Measurements from ENCODE around the gene HDLBP.
"Not testable (repeated sequence)": the region's sequence is repeated elsewhere in the genome, so short reads cannot be mapped to it uniquely, and the experiment has no call there.

The HDLBP gene

DNA sequence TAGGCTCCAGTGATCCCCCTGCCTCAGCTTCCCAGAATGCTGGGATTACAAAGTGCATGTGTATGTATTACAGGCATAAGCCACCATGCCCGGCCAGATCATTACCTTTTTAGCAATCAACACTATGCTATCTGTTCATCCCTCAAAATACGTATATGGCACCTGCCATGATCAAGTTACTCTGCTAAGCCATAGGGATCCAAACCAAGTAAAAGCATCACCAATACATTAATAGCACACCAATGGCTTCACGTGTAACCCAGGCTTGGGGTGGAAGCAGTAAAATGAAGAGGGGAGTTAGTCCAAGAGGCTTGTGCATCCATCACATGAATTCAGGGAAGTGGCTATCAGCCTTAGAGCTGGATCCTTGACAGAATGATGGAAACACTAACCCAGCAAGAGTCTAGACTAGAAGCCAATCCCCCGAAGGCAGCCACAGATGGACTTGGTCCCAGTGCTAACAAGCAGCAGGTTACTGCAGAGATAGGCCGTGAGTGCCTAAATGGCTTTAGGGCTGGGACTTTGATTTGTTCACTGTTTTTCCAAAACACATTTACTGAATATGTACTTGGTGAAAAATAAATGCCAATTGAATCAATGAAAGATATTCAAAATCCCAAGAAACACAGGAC lies 11.3 kb downstream of the HDLBP start:
- DNase-seq, result no peak

DNA sequence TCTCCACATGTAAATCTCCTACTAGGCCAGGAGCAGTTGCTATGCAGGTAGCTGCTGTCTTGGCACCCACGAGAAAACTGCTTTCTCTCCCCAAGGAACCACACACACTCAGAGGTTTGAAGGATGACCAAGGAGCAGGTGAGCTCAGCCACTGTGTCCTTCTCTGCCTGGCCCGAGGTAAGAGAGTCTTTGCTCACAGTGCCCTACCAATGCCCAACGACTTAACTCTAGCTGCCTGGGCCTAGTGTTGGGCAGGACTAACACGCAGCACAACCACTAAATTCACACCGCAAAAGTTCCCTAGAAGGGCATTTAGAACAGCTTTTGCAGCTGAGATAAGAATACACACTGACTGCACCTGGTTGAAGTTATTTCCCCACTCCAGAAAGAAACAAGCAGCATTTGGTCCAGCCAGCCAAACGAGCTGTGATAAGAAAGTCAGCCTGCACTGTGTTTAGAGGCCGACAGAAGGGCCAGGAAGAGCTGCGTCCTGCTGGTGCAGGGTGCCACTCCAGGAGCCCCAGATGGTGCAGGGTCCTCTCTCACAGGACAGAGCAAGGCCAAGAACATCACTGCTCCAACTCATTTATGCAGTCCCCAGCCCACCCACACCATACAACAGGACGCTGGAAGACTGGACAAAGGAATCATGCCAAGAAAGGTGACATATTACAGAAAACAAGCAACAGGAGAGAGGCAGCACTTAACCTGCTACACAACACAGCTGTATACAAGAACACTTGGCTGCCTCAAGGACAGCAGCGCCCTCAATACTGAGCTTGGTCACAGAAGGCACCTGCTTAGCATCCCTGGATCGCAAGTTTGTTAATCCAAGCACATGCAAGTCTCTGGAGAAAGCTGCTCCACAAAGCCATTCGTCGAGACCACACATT lies 12.5 kb downstream of the HDLBP start:
- DNase-seq, result no peak

DNA sequence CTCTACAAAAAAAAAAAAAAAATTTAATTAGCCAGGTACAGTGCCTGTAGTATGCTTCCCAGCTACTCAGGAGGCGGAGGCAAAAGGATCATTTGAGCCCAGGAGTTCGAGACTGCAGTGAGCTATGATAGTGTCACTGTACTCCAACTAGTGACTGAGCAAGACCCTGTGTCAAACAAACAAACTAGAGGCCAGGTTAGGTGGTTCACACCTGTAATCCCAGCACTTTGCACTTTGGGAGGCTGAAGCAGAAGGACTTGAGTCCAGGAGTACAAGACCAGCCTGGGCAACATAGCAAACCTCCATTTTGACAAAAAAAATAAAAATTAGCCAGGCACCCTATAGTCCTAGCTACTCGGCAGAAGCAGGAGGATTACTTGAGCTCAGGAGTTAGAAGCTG lies 13.4 kb downstream of the HDLBP start:
- no peak for DNase-seq

DNA sequence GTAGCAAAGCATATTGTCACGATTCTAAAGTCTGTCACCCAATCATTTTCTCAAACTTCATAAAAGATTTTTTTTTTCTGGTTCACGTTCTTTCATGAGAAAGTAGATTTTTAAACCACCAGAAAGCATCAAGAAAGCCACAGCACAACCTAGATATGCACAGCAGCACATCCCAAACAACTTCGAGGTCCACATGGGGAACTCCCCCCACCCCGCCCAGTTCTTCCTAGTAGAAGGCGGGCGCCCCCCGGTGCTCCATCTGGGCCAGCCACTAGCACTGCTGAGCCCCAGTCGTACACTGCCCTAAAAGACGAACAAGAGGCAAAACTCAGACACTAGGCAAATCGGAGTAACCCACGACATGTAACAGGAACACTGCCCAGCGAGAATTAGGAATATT lies 15.5 kb downstream of the HDLBP start:
- no peak for DNase-seq

DNA sequence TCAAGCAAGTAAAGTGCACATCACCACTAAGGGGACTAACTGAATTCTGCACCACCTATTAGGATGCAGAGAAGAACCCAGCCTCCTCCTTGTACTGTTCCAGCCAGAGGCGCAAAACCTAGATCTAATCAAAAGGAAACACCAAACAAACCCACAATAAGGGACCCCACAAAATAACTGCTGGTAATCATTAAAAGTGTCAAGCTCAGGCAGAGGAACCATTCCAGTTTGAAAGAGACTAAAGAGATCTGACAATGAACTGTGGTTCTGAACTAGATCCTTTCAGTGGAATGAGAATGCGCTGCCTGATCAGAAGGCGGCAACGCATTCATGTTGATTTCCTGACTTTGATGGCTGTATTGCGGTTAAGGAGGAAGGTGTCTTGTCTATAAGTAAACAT lies 16.8 kb downstream of the HDLBP start:
- no peak for DNase-seq

DNA sequence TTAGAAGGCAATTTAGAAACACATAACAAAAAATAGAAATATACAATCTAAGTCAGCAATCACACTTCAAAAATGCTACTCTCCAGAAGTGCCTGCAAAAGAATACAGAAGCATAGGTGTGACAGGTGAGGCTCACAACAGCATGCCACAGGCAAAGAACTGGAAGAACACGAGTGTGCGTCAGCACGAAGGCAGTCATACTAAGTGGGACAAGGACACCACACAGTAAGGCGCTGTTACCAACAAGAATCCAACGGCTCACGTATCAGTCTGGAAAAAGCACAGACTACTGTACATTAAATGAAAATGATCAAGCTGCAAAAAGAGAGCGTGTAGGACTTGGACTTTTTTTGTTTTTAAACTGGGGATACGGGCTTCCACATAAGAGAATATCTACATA lies 18.7 kb downstream of the HDLBP start:
- no peak for DNase-seq

DNA sequence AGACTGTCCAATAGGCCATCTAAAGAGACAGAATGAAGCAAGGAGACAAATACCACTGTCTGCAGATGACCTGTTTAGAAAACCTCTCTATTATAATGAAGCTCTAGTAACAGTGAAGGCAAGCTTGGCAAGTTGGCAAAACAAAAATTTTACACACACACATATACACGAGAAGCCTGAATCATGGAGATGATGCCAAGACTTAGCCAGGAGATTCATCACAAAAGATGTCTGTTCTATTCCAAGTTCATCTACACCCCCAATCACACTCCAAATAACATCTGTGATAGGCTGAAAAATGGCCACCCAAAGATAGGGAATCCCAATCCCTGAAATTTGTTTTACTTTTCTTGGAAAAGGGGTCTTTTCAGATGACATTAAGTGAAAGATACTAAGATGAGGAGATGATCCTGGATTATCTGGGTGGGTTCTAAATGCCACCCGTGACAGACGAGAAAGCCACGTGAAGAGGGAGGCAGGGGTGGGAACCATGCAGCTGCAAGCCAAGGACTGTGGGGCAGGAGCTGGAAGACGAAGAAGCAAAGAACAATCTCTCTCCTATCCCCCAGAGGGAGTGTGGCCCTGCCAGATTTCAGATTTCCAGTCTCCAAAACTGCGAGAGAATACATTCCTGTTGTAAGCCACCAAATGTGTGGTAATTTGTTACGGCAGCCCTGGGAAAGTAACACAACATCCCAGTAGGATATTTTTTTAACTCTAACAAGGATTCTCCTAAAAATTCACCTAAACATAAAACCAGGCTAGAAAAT lies 20.0 kb downstream of the HDLBP start:
- DNase-seq, result no peak

DNA sequence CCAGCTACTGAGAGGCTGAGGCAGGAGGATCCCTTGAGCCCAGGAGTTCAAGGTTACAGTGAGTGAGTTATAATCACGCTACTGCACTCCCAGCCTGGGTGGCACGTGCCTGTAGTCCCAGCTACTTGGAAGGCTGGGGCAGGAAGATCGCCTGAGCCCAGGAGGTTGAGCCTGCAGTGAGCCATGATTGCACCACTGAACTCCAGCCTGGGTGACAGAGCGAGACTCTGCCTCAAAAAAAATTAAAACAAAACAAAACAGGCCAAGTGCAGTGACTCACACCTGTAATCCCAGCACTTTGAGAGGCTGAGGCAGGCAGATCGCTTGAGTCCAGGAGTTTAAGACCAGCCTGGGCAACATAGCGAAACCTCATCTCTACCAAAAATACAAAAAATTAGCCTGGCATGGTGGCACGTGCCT lies 22.1 kb downstream of the HDLBP start:
- DNase-seq, result not testable (repeated sequence)

DNA sequence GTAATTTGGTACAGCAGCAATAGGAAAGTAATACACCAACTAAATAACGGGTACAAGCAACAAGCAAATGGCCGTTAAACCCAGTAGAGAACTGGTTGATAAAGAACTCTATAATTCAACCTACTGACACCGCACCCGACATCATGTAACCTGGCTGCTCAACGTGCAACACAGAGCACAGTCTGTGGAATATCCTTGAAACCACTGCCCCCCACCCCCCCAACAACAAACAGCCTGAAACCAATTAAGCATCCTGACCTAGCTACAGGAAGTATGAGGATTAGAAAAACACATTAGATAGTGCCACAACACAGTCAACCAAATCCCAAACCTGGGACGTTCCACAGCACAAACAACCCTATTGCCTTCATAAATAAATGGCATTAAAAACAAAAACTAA lies 23.5 kb downstream of the HDLBP start:
- no peak for DNase-seq

DNA sequence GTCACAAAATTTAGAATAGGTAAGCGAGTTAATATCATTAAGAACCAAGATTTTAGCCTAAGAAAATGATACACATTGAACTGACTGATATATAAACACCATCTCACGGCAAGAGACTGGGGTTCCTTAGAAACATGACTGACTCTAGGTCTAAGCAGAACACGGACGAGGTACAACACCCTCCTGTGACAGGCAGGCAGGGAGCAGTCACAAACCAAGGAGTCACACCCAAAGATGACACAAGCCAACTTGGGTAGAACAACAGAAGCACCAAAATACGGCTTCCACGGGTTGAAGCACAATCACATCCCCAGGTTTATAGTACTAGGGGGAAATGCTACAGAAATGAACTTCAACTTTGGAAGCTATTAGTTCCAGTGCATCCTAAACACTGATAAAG lies 24.3 kb downstream of the HDLBP start:
- DNase-seq, result no peak

DNA sequence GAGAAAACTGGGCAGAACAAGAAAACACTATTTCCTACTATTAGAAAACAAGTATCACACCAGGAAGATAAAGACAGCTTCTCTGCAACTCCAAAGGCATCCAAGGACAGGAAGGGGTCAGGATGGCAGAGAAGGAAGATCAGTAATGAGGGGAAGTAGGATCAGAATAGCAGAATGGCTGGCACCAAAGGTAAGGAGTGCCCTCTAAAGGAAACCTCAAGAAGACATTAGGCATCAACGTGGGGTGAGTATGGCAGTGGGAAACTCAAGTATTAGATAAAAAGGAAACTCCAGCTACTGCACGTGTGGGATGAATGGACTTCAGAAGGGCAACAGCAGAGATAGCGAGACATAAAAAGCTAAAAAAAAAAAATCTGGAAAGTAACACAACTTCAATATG lies 25.9 kb downstream of the HDLBP start:
- DNase-seq, result no peak

DNA sequence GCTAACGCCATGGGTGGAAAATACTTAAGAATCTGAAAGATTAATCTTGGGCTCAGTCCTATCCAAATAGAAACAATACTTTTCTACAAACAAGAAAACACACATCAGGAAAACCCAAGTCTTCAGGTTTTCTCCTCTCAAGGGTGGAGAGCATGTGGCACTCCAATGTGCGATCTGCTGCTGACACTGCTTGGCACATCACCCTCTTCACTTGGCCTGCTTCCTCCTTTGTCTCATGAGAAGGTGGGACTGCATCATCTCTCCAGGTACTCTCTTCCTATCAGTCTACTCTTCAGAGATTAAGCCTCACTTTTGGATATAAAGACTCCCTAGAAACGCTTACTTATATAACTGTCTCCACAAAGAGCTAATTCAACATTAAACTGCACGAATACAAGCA lies 26.4 kb downstream of the HDLBP start:
- no peak for DNase-seq

DNA sequence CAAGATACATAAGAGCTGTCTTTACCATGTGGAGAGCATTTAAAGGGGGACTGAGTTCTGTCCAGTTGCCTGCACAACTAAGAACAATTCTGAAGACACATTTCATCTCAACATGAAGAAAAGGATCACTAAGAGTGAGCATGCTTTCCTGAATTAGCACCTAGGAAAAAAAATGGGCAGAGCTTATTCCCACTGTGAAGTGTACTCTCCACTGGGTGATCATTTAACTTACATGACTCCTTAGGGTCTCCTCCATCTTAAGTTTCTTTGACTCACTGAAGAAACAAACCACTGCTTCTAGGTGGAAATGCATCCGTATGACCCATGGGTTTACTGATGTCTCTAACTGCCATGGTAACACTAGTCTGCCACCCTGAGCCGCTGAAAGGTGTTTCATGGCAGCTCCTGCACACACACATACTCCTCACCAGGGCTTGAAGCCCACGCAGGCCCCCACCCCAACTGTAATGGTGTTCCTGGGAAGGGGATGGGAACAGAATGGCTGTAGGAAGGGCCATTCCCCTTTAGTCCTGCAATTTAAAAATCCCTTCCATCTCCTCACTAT lies 27.1 kb downstream of the HDLBP start:
- no peak for DNase-seq

DNA sequence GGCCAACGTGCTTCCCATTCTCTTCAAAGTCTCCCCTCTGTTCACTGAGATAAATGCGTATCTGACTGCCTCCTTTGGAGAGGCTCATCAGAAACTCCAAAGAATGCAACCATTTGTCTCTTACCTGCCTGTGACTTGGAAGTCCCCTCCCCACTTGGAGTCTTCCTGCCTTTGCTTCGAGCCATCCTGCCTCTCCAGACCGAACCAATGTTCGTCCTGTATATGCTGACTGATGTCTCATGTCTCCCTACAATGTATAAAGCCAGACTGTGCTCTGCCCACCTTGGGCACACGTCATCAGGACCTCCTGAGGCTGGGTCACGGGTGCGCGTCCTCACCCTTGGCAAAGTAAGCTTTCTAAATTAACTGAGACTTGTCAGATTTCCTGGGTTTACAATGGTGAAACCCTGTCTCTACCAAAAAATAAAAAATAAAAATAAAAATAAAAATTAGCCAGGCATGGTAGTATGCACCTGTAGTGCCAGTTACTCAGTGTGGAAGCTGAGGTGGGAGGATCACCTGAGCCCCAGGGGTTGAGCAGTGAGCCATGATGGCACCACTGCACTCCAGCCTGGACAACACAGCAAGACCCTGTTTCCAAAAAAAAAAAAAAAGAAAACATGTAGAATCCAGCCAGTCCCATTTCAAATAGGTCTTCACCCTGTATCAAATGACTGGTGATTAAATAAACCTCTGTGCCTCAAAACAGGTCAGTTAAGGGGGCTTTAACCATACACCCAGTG lies 29.0 kb downstream of the HDLBP start:
- DNase-seq, result no peak

DNA sequence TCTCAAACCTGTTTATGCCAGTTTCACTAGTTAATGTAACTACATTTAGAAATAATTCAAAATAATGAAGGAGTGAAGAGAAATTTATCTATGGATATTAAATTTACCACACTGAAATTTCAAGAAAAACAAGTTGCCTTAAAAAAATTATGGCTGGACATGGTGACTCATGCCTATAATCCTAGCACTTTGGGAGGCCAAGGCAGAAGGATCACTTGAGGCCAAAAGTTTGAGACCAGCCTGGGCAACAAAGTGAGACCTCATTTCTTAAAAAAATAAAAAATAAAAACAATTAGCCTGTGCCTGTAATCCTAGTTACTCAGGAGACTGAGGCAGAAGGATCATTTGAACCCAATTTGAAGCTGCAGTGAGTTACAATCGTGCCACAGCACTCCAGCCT lies 29.9 kb downstream of the HDLBP start:
- DNase-seq, result no peak

DNA sequence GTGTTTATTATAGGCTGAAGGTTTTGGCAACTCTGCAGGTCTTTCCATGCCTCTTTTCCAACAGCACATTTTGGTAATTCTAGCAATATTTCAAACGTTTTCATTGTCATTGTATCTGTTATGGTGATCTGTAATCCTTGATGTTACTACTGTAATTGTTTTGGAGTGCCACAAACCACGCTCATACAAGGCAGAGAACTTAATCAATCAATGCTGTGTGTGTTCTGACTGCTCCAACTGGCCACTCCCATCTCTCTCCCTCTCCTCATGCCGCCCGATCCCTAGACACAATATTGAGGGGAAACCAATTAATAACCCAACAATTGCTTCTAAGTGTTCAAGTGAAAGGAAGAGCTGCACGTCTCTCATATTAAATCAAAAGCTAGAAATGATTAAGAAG lies 32.9 kb downstream of the HDLBP start:
- DNase-seq, result no peak

DNA sequence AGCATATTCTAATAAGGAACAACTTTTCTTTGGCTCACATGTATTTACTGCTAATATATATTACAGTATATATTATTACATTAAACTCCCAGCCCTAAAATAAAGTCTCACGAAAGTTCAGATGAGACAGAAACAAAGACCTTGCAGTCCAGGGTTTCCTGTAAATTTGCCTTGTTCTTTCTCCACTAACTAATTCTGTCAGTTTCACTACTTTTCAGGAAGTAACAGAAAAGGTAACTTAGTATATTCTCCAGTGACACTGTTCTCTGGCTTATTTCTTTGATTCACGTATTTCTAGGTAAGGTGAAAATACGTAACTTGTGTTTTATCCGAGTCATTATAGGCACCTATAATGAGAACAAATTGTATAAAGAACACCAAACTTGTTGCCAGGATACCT lies 35.2 kb downstream of the HDLBP start:
- DNase-seq, result no peak

DNA sequence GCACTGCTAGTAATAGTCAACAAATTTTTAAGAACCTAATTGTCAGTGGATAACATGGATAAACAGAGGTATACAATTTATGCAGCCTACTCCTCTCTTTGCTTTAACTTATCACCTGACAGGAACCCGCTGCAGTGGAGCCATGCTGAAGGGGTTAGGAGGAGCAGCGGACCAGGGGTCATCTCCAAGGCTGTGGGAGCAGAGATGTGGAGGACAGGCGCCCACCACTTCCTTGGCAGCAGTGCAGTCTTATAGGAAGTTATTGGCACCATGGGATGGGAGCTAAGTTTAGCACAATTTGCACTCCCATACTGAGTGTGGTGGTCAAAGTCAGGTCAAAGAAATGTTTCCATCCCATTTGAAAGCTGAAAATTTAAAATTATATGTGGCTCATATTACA lies 35.6 kb downstream of the HDLBP start:
- DNase-seq, result no peak

DNA sequence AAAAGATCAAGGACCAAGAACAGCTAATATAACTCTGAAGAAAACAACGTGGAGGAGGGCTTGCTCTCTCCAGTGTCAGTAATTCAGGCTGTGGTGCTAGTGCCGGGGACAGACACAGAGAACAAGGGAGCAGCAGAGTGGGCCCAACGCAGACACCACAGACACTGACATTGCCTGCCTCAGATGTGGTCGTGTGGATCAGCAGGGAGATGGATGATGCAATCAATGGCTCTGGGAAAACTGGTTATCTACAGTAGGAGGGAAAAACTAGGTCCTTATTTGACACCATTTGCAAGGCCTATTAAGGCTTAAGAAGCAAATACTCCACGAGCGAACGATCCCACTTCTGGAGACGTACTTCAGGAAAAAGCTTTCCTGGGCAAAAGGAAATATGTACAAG lies 36.1 kb downstream of the HDLBP start:
- no peak for DNase-seq

DNA sequence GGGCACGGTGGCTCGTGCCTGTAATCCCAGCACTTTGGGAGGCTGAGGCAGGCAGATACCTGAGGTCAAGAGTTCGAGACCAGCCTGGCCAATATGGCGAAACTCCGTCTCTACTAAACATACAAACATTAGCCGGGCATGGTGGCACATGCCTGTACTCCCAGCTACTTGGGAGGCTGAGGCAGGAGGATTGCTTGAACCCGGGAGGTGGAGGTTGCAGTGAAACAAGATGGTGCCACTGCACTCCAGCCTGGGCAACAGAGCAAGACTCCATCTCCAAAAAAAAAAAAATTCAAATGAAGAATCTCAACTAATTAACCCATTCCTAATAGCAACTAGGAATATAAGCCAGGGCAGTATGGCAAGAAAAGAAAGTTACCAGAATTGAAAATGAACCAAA lies 37.2 kb downstream of the HDLBP start:
- not testable (repeated sequence) for DNase-seq

DNA sequence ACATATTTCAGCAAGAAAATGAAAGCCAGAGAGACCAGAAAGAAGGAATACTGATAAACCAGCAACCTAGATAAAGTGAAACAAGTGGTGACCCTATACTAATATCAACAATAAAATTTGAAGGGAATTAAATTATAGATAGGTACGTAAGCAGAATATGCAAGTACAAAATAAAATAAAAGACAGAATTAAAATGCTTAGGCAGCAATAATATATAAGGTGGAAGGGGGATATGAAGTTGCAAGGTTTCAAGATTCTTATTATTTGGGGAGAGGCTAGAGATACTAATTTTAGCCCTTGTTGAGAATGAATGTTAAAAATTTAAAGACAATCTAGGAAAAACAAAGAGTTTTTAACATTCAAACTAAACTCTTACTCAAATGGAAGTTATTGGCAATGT lies 39.6 kb downstream of the HDLBP start:
- DNase-seq, result no peak

DNA sequence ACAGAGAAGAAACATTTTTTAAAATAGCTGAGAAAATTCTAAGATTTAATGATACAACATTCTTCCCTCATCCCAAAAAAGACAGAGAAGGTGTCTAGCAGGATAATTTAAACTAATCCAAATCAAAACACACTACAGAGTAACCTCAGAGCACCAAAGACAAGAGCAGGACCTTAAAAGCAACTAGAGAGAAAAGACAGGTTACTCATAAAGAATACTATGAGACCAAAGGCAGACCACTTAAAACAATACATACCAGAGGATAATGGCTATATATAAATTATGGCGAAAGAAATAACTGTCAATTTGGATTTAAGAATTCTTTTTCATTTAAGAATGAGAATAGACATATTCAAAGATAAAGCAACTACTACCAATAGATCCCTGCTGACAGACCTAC lies 40.0 kb downstream of the HDLBP start:
- DNase-seq, result no peak

DNA sequence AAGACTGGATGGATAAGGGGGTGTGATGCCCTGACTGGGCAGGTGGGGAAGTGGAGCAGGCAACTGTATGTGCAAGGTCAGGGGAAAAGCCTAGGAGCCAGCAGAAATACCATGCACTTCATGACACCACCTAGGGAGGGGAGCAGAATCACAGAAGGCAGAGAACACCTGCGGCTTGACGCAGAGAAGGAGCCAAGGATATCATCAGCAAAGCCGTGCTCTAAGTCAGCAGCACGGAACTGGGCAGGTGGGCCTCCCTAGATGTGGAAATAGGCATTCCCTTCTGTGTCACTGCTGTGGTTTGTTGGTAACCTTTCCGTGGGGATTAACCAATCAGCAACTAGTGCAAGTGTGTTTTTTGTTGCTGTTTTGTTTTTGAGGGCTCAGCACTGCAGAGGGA lies 41.3 kb downstream of the HDLBP start:
- no peak for DNase-seq

All from GDM1 (cell line).